NCI-H2107 treated with DMSO at 0.1 percent for 48 hours (cell line): Measurements from ENCODE around the gene MSI2.
A peak's percentile ranks its signal among the peaks of the same experiment; 100 is the strongest.

Experiments used
- DNase-seq: peaks from one replicate; lab custom pipeline; 2025; ENCODE audit not compliant: unreplicated experiment; lab: John Stamatoyannopoulos, UW

Gene MSI2

DNA sequence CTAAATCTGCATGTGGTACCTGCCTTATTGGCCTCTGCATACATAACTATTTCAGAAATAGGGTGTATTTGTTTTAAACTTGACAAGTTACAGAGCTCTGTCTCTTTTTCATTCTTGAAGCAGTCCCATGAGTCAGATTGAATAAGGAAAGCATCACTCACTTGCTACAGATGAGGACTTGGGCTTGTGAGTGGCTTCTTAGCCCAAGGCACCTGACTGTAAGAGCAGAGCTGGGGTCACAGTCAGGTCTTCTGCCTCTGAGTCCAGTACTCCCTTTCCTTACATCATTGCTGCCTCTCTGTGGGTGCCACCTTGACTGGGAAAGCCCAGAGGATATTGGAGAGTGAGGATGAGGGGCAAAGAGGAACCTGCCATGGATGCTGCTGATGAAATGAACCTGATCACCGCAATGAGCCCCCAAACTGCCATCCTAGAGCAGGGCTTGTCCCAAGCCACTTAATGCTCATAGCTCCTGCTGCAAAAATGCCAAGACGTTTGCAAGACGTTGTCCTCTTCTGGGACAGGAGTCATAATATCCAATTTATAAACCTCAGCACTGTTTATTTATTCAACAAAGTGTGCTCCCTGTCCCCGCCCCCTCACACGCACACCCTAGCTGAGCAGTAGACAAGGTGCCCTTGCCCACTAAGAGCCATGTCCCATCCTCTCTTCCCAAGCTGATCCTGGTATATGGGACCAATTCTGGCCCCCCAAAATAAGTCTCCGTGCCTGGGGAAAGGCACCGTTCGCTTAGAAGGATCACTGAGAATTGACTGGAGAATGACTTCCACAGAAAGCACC is 414.6 kb downstream of the MSI2 start:
- no peak for DNase-seq

GRCh38 chr17:57671667-57672632 is 415.6 kb downstream of the MSI2 start:
- DNase-seq: peak; percentile 56

- DNase-seq: no peak
Measured at GRCh38 chr17:57672971-57673370, 416.6 kb downstream of the MSI2 start.

DNA sequence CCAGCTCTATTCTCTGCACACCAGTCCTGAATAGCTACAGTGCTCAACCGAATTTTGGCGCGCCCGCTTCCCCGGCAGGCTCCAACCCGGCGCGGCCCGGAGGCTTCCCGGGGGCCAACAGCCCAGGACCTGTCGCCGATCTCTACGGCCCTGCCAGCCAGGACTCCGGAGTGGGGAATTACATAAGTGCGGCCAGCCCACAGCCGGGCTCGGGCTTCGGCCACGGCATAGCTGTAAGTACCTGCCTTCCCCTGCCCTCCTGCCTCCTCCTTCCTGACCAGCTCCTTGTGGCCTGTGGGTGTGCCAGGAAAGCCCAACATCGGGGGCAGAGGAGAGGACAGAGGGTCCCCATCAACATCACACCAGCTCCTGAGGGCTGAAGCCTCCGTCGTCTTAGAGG is 418.6 kb downstream of the MSI2 start:
- no peak for DNase-seq

DNA sequence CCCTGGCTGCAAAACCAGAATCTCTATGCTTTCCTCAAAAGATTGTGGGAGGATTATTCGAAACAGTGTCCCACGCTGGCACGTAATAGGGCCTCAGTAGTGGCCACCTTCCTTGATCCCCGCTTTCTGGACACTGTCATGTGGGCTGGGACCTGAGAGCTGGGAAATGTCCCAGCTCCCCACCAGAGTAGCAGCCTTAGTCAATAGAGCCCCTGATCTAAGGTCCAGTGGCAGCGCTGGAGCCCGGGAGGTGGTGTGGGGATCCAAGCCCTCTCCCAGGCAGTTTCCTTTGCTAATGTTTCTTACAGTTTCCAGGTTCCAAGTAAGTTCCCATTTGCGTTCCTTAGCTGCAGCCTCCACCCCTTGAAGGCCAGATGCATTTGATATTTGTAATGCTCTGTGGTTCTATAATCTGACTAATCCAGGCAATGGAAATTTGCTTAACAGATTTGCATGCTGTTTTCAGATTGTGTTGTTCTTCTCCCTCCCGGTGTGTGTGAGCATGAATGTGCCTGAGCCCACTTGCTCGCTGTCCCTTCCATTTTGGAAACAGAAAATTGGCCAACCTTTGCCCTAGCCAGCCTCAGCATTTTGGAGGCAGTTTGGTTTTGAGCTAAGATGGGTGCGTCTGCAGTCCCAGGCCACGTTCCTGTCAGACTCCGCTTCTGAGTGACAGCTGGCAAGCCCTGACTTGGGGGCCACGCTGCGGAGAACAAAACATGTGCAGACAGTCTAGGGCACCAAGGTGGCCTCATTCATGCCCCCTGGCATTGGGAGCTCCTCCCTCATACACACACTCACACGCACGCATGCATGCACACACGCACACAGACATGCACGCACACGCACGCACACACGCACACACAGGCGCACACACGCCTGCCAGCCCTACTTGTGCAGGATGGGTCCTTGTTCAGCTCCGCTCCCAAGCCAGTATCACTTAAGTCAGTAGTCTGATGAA is 419.4 kb downstream of the MSI2 start:
- DNase-seq: no peak

GRCh38 chr17:57676543-57676942 is 420.2 kb downstream of the MSI2 start:
- no peak for DNase-seq

GRCh38 chr17:57677301-57677700 is 421.0 kb downstream of the MSI2 start:
- DNase-seq: no peak

- no peak for DNase-seq
Measured at GRCh38 chr17:57677858-57678257, 421.5 kb downstream of the MSI2 start.

DNA sequence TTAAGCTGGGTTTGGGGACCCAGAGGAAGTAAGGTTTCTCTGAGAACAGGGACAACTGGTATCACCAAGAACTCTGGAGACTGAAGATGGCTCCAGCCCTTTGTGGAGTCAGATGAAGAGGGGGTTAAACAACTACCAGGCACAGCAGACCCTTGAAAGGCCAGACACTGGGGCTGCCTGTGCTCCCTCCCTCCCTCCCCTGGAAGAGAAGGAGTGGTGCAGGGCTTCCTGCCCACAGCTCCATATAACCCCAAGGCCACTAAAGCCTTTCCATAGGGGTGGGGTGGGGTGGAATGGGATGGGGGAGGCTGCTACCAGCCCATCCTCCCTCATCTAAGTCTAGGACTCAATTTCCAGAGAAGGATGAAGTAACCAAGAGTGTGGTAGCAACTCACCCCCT is 422.1 kb downstream of the MSI2 start:
- no peak for DNase-seq

DNA sequence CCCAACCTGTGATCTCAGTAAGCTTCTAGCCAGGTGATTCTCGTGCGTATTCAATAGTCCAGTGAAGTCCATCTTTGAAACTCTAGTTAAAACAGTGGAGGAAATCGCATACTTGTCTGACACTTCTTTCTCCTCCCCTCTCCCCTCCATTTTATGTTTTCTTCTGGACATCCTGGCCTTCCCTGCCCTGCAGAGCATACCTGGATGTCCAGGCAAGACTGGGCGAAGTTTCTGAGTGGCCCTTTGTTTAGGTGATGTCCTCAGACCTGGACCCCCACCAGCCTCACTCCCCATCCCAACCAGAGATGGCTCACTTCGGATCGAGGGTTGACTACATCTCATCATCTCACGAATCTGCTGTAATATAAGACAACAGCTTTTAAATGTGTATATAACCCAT is 423.0 kb downstream of the MSI2 start:
- no peak for DNase-seq

DNA sequence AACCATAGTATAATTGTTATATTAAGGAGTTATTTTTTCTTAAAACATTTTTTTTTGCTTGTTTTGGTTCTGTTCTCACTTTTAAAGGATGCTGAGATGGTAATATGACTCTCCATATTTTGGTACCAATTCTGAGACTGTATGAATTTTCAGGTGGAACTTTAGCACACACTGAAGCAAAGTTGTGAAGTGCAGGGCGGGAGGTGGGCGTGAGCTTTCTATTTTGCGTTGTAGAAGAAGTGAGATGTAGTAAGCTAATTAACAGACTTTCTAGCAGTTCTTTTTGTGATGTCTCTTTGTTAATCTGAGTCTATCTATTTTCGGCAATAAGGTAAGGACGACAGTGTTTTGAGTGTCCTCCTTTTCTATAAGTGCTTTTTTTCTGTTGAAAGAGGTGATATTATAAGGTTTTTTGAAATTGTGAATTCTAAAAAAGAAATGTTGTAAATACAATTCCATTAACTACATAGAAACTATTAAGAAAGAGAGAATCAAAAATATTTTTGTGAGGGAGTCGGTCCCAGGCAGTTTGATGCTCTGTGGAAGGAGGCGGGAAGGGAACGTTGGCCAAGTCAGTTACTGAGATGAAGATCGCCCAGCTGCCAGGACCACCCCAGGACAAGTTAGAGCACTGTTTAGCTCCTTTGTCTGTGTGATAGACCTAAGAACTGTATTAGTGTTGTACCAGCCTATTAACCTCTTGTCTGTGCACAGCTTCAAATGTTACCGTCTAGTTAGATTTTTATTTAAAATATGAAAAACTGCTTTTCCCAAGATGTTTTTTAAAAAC is 423.8 kb downstream of the MSI2 start:
- DNase-seq: no peak

DNA sequence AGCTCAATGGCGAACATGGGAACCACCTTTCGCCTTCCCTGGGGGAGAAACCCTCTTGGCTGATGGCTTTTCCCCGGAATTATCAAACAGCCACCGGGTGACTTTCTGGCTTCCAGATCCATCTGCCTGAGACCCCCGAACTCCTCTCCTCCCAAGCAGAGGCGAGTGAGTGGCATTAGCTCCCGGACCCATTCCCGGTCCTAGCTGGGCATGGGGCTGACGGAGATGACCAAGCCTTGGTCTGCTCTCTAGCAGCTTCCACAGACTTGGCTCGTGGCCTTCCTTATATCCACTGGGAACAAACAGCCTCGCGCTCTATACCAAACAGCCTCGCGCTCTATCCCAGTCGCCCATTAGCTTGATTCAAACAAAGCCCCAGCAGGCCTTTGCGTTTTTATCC is 426.4 kb downstream of the MSI2 start:
- no peak for DNase-seq

GRCh38 chr17:57684711-57685498 is 428.6 kb downstream of the MSI2 start:
- DNase-seq: peak; percentile 41

DNA sequence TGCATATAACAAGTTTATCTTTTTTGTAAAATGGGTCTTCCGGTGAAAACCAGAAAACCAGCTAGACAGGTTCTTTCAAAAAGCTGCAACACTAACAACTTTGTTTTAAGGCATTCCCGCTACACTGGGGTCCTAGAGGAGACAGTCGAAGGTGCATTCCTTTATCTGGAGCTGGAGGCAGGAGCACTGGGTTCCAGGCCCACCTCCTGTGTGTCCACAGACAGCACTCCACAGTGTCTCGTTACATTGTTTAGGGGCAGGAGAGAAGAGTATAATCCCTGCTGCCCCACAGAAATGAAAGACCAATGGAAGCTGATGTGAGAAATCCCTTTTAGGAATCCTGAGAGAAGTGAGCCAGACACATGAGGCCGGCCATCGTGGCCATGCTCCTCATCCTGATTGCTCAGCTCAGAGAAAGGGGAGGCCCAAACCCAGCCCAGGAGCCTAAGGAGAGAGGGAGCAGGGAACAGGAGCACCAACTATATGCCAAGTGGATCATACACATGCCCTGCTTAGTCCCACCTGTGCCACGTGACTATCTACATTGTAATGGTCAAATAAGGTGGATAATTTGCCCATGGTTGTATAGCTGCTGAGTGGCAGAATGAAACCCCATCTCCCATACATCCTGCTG is 429.3 kb downstream of the MSI2 start:
- DNase-seq: no peak

- DNase-seq: no peak
Measured at GRCh38 chr17:57687642-57688041, 431.3 kb downstream of the MSI2 start.

- no peak for DNase-seq
Measured at GRCh38 chr17:57689254-57689653, 432.9 kb downstream of the MSI2 start.

- DNase-seq: no peak
Measured at GRCh38 chr17:57691939-57692338, 435.6 kb downstream of the MSI2 start.

DNA sequence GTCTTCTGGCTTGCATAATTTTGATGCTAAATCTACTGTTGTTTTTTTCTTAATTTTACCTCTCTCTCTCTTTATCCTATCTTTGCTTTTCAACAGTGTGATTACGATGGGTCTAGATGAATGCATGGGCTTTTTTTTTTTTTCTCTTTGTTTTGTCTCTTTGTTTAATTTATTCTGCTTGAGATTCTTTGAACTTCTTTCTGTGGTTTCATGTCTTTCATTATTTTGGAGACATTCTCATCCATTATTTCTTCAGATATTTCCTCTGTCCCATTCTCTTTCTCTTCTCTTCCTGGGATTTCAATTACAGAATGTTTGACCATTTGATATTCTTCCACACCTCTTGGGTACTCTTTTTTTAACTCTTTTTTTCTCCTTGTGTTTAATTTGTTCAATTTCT is 436.4 kb downstream of the MSI2 start:
- DNase-seq: no peak

GRCh38 chr17:57694051-57694450 is 437.7 kb downstream of the MSI2 start:
- no peak for DNase-seq
